H9 (cell line): ENCODE data around the gene TGM4. TPM values are rescaled to one million over a fixed set of nuclear protein-coding genes. Genes with fewer than 3 reads are reported as not detected.

Experiments
- DNase-seq: peaks from one replicate; pipeline ENCODE4 v3.0.0-alpha.2; 2017
- H2AFZ ChIP-seq: one replicate; pipeline ENCODE4 v1.6.1; 2013; ENCODE audit warnings: mild to moderate bottlenecking, low read length, control low read depth, moderate library complexity
- H2AK5ac ChIP-seq: 2 replicates; pipeline ENCODE4 v1.6.1; 2013; ENCODE audit warnings: low read length, control low read depth, mixed read lengths; ENCODE audit not compliant: insufficient read length
- H2BK120ac ChIP-seq: one replicate; pipeline ENCODE4 v1.6.1; 2013; ENCODE audit warnings: low read depth, mild to moderate bottlenecking, low read length, control low read depth, inconsistent platforms; ENCODE audit not compliant: poor library complexity, severe bottlenecking
- H2BK12ac ChIP-seq: 2 replicates; pipeline ENCODE4 v1.6.1; 2013; ENCODE audit warnings: low read length, control low read depth, mixed read lengths, low read depth; ENCODE audit not compliant: insufficient read length
- H2BK15ac ChIP-seq: 2 replicates; pipeline ENCODE4 v1.6.1; 2013; ENCODE audit warnings: low read depth, low read length, control low read depth
- H2BK20ac ChIP-seq: one replicate; pipeline ENCODE4 v1.6.1; 2013; ENCODE audit warnings: low read depth, mild to moderate bottlenecking, low read length, control low read depth, inconsistent platforms; ENCODE audit not compliant: poor library complexity, severe bottlenecking
- H2BK5ac ChIP-seq: 2 replicates; pipeline ENCODE4 v1.6.1; 2013; ENCODE audit warnings: low read length, control low read depth, mixed read lengths; ENCODE audit not compliant: insufficient read length
- H3K14ac ChIP-seq: 2 replicates; pipeline ENCODE4 v1.6.1; 2013; ENCODE audit warnings: low read length, control low read depth; ENCODE audit not compliant: insufficient read depth
- H3K18ac ChIP-seq: 2 replicates; pipeline ENCODE4 v1.6.1; 2013; ENCODE audit warnings: low read depth, mild to moderate bottlenecking, mixed read lengths, low read length, control low read depth; ENCODE audit not compliant: insufficient read length
- H3K23ac ChIP-seq: 2 replicates; pipeline ENCODE4 v1.6.1; 2013; ENCODE audit warnings: low read length, control low read depth, mixed read lengths, low read depth; ENCODE audit not compliant: insufficient read length
- H3K23me2 ChIP-seq: 2 replicates; pipeline ENCODE4 v1.6.1; 2013; ENCODE audit warnings: low read depth, mild to moderate bottlenecking, mixed read lengths, low read length, control low read depth; ENCODE audit not compliant: insufficient read length, poor library complexity, severe bottlenecking
- H3K27ac ChIP-seq: 2 replicates; pipeline ENCODE4 v1.5.1; 2013; ENCODE audit warnings: low read length, control low read depth, mixed read lengths, low read depth; ENCODE audit not compliant: insufficient read length
- H3K27me3 ChIP-seq: 2 replicates; pipeline ENCODE4 v1.6.1; 2013; ENCODE audit warnings: low read length, control low read depth, inconsistent platforms; ENCODE audit not compliant: insufficient read depth
- H3K4ac ChIP-seq: 2 replicates; pipeline ENCODE4 v1.6.1; 2013; ENCODE audit warnings: low read depth, mild to moderate bottlenecking, control low read depth, inconsistent platforms, low read length, moderate library complexity
- H3K4me1 ChIP-seq: 2 replicates; pipeline ENCODE4 v1.6.1; 2013; ENCODE audit warnings: low read length, control low read depth, inconsistent platforms; ENCODE audit not compliant: insufficient read depth
- H3K4me2 ChIP-seq: 2 replicates; pipeline ENCODE4 v1.6.1; 2013; ENCODE audit warnings: low read length, control low read depth, mixed read lengths; ENCODE audit not compliant: insufficient read length, insufficient read depth
- H3K56ac ChIP-seq: 2 replicates; pipeline ENCODE4 v1.6.1; 2013; ENCODE audit warnings: low read depth, mild to moderate bottlenecking, mixed read lengths, low read length, control low read depth; ENCODE audit not compliant: insufficient read length
- H3K79me1 ChIP-seq: 2 replicates; pipeline ENCODE4 v1.6.1; 2013; ENCODE audit warnings: low read depth, mild to moderate bottlenecking, moderate library complexity, low read length, control low read depth, inconsistent platforms; ENCODE audit not compliant: insufficient read depth, poor library complexity, severe bottlenecking
- H3K79me2 ChIP-seq: 2 replicates; pipeline ENCODE4 v1.6.1; 2013; ENCODE audit warnings: low read length, control low read depth, inconsistent platforms; ENCODE audit not compliant: insufficient read depth
- H3K9ac ChIP-seq: 2 replicates; pipeline ENCODE4 v1.6.1; 2013; ENCODE audit warnings: low read length, control low read depth, mixed read lengths; ENCODE audit not compliant: insufficient read length; ENCODE audit errors: extremely low read depth
- H3K9me3 ChIP-seq: one replicate; pipeline ENCODE4 v1.6.1; 2013; ENCODE audit warnings: low read depth, low read length, inconsistent platforms; ENCODE audit not compliant: control insufficient read depth
- H3T11ph ChIP-seq: one replicate; pipeline ENCODE4 v1.6.1; 2013; ENCODE audit warnings: mild to moderate bottlenecking, low read length, control low read depth, inconsistent platforms
- H4K20me1 ChIP-seq: one replicate; pipeline ENCODE4 v1.6.1; 2013; ENCODE audit not compliant: control insufficient read depth, insufficient read length, insufficient read depth
- H4K5ac ChIP-seq: 2 replicates; pipeline ENCODE4 v1.6.1; 2013; ENCODE audit warnings: low read depth, mild to moderate bottlenecking, mixed read lengths, low read length, control low read depth; ENCODE audit not compliant: insufficient read length
- H4K8ac ChIP-seq: replicated peaks from 2 replicates; pipeline ENCODE4 v1.6.1; 2013; ENCODE audit warnings: low read length, control low read depth, mixed read lengths, low read depth; ENCODE audit not compliant: insufficient read length
- H4K91ac ChIP-seq: 2 replicates; pipeline ENCODE4 v1.6.1; 2013; ENCODE audit warnings: low read depth, mild to moderate bottlenecking, moderate library complexity, mixed read lengths, low read length, control low read depth; ENCODE audit not compliant: insufficient read length
- H3K27ac Mint-ChIP-seq, 3 experiments: 2 replicates in 2 of 3; 3 replicates in 1 of 3; pipeline ENCODE4 v1.8.0; 2020 to 2021; ENCODE audit warnings: mixed read lengths in 3 of 3, mild to moderate bottlenecking in 1 of 3, moderate library complexity in 1 of 3
- H3K27me3 Mint-ChIP-seq: 2 replicates; pipeline ENCODE4 v1.8.0; 2021; ENCODE audit warnings: low read depth, mild to moderate bottlenecking, moderate library complexity, mixed read lengths
- H3K36me3 Mint-ChIP-seq, 3 experiments: 2 replicates in 2 of 3; 3 replicates in 1 of 3; pipeline ENCODE4 v1.8.0; 2020 to 2021; ENCODE audit warnings: low read depth in 3 of 3, mixed read lengths in 3 of 3; ENCODE audit not compliant: insufficient read depth in 1 of 3
- H3K4me1 Mint-ChIP-seq, 2 experiments: 2 replicates each; pipeline ENCODE4 v1.8.0; 2020; ENCODE audit warnings: mixed read lengths in 2 of 2
- H3K4me3 Mint-ChIP-seq, 2 experiments: 2 replicates in 1 of 2; 3 replicates in 1 of 2; pipeline ENCODE4 v1.8.0; 2020 to 2021; ENCODE audit warnings: mild to moderate bottlenecking in 2 of 2, mixed read lengths in 2 of 2, moderate library complexity in 1 of 2
- H3K9me3 Mint-ChIP-seq, 2 experiments: 2 replicates in 1 of 2; 3 replicates in 1 of 2; pipeline ENCODE4 v1.8.0; 2020; ENCODE audit warnings: mild to moderate bottlenecking in 2 of 2, mixed read lengths in 2 of 2, moderate library complexity in 1 of 2
- WGBS: extraction: QIAGEN DNeasy Blood & Tissue Kit; methylation state at CpG from one replicate; pipeline ENCODE4 v1.1.7; 2013; ENCODE audit warnings: missing lambda C conversion rate, low lambda C conversion rate, mixed read lengths; ENCODE audit not compliant: insufficient read length; ENCODE audit errors: extremely low coverage; 5-methylcytosine and 5-hydroxymethylcytosine counted together
- total RNA-seq: library from RNA; stranded (reverse); gene quantifications from 2 replicates; pipeline ENCODE4 v1.2.1, GENCODE V29; 2021
- TF ChIP-seq, protein P1 (sequence below): fragments of 200-600 bp; sonication (generic); conservative IDR thresholded peaks from 3 replicates; pipeline ENCODE4 v1.8.0; 2021; ENCODE audit warnings: antibody characterized with exemption, mild to moderate bottlenecking

Gene TGM4
- total RNA-seq, 1 experiment from 2014 or later, result not detected

DNA sequence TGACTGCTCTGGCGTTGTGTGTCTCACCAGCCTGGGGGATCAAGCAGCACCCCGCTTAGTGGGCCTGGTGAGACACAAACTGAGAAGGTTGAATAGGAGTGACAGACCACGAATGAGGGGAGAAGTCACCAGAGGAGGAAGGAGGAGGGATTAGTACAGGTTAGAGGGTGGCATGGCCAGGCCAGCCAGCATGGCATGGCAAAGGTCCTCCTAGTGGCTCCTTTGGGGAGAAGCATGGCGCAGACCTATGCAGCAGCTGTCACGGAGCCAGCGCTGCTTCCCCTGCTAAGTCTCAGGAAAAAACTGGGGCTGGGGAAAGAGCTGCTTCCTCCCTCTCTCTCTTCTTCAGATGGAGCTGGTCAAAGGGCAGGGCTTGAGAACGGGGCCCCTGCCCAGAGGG lies 53.0 kb downstream of the TGM4 start:
- Histone ChIP-seq H3K56ac (no peak overlapping the region), H4K20me1 (no peaks in the 10 kb centered on the region), H3K79me2 (no peaks in the 10 kb centered on the region), H2BK120ac (no peak overlapping the region), H4K8ac (no peak overlapping the region), H2BK15ac (no peak overlapping the region), H3K18ac (no peak overlapping the region), H3K23me2 (no peaks in the 10 kb centered on the region), H2AFZ (no peak overlapping the region), H2AK5ac (no peak overlapping the region), H3K23ac (no peak overlapping the region), H2BK5ac (no peak overlapping the region), H3K9me3 (no peaks in the 10 kb centered on the region), H2BK12ac (no peak overlapping the region), H3K14ac (no peak overlapping the region), H3K27me3 (no peaks in the 10 kb centered on the region), H3K79me1 (no peaks in the 10 kb centered on the region), H3K4me1 (no peaks in the 10 kb centered on the region), H3K9ac (no peak overlapping the region), H4K5ac (no peak overlapping the region), H3K4ac (no peak overlapping the region), H3T11ph (no peak overlapping the region), H3K27ac (no peak overlapping the region), H2BK20ac (no peak overlapping the region), H4K91ac (no peak overlapping the region), H3K4me2 (no peak overlapping the region)
- no peaks in the 10 kb centered on the region for H3K9me3 Mint-ChIP-seq
- no peak overlapping the region for H3K4me3 Mint-ChIP-seq
- TF ChIP-seq, protein P1, sequence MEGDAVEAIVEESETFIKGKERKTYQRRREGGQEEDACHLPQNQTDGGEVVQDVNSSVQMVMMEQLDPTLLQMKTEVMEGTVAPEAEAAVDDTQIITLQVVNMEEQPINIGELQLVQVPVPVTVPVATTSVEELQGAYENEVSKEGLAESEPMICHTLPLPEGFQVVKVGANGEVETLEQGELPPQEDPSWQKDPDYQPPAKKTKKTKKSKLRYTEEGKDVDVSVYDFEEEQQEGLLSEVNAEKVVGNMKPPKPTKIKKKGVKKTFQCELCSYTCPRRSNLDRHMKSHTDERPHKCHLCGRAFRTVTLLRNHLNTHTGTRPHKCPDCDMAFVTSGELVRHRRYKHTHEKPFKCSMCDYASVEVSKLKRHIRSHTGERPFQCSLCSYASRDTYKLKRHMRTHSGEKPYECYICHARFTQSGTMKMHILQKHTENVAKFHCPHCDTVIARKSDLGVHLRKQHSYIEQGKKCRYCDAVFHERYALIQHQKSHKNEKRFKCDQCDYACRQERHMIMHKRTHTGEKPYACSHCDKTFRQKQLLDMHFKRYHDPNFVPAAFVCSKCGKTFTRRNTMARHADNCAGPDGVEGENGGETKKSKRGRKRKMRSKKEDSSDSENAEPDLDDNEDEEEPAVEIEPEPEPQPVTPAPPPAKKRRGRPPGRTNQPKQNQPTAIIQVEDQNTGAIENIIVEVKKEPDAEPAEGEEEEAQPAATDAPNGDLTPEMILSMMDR, result 0 out of 3 replicates have a peak, but pooled peaks have one; percentile 20
- WGBS, result no CpG with 5 or more reads among the region's 7 CpGs
- peaks cover 20 to 47% (median 46%) of the 10 kb centered on the region in 3 experiments; a peak in 6 of 7 replicates for H3K36me3 Mint-ChIP-seq
- H3K27me3 Mint-ChIP-seq, result no peaks in the 10 kb centered on the region
- H3K27ac Mint-ChIP-seq, result peak overlapping the region in 1 of 3 experiments; percentile 47; a peak in 1 of 7 replicates
- peaks cover 6% of the 10 kb centered on the region in 2 experiments for H3K4me1 Mint-ChIP-seq
- DNase-seq, result no peak
